T-helper 1 cell (primary cell): Measurements from ENCODE around the gene ANKRD42.

Experiments used
- DNase-seq, 5 donors: peaks; one replicate each; pipeline ENCODE4 v3.0.0-alpha.2; 2012 to 2020

ANKRD42 gene

DNA sequence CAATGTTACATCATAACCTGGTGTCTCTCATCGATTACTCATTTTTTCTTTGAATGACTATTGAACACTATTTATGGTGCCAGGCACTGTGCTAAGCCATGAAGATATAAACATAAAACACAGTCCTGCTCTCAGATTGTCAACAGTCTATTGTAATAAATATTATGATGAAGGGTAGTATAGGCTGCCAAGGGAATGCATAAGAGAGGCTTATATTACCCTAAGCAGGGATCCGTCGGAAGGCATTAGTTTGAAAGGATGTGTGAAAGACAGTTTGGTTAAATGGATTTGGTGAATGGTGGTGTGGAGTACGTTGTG is 99.9 kb downstream of the ANKRD42 start:
- no peak for DNase-seq

DNA sequence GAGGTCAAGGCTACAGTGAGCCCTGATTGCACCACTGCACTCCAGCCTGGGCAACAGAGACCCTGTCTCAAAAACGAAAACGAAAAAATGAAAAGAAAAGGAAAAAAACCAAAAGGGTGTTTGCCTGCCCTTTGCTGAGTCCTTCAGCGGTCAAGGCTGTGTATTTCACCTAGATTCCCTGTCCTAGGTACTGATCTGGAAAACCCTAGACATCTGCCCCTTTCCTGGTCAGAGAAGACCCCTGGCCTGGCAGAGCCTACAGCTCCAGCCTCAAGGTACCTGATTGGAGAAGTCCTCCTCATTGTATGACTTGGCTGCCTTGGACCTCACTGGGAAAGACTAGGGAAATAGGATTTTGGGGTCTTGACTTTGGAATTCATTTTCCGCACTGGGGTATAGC is 100.7 kb downstream of the ANKRD42 start:
- DNase-seq: no peak
